Sigmoid colon (tissue), 4 donors: Measurements from ENCODE around the gene WASHC1.
"Not testable (repeated sequence)": the region's sequence is repeated elsewhere in the genome, so short reads cannot be mapped to it uniquely, and the experiment has no call there.

ENCODE experiments used
- EP300 ChIP-seq, 4 donors: sonication (generic); formaldehyde crosslinking; IDR thresholded peaks; one replicate each; pipeline ENCODE4 v1.6.1; 2017; ENCODE audit warnings: antibody characterized with exemption in 4 of 4
- POLR2A ChIP-seq, 2 donors: fragments of 450-650 bp; IDR thresholded peaks; one replicate each; pipeline ENCODE4 v1.6.1; 2016; ENCODE audit warnings: antibody characterized with exemption in 2 of 2, mild to moderate bottlenecking in 2 of 2, moderate library complexity in 2 of 2
- TF ChIP-seq, protein P1 (sequence below), 4 experiments: fragments of 450-650 bp in 3 of 4; fragments of 200-600 bp in 1 of 4; IDR thresholded peaks; one replicate each; pipeline ENCODE4 v1.5.1; 2016 to 2019; ENCODE audit warnings: antibody characterized with exemption in 4 of 4, mild to moderate bottlenecking in 3 of 4, moderate library complexity in 2 of 4

DNA sequence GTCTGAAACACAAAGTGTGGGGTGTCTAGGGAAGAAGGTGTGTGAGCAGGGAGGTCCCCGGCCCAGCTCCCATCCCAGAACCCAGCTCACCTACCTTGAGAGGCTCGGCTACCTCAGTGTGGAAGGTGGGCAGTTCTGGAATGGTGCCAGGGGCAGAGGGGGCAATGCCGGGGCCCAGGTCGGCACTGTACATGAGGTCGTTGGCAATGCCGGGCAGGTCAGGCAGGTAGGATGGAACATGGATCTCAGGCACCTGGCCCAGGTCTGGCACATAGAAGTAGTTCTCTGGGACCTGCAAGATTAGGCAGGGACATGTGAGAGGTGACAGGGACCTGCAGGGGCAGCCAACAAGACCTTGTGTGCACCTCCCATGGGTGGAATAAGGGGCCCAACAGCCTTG is 12.4 kb downstream of the WASHC1 start:
- TF ChIP-seq, protein P1, sequence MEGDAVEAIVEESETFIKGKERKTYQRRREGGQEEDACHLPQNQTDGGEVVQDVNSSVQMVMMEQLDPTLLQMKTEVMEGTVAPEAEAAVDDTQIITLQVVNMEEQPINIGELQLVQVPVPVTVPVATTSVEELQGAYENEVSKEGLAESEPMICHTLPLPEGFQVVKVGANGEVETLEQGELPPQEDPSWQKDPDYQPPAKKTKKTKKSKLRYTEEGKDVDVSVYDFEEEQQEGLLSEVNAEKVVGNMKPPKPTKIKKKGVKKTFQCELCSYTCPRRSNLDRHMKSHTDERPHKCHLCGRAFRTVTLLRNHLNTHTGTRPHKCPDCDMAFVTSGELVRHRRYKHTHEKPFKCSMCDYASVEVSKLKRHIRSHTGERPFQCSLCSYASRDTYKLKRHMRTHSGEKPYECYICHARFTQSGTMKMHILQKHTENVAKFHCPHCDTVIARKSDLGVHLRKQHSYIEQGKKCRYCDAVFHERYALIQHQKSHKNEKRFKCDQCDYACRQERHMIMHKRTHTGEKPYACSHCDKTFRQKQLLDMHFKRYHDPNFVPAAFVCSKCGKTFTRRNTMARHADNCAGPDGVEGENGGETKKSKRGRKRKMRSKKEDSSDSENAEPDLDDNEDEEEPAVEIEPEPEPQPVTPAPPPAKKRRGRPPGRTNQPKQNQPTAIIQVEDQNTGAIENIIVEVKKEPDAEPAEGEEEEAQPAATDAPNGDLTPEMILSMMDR (IDR thresholded peaks at IDR 0.05), result not testable (repeated sequence)
- TF ChIP-seq POLR2A, EP300 (IDR thresholded peaks at IDR 0.05): not testable (repeated sequence)
